ENCODE data around the gene PIPOX. TPM values are rescaled to one million over a fixed set of nuclear protein-coding genes. Genes with fewer than 3 reads are reported as not detected.

The PIPOX gene
- total and polyA plus RNA-seq, 2 of the 13 experiments (the other 11 are each of a cell fraction or from before 2014, with no cell fraction given) = 87.3 to 154 TPM

DNA sequence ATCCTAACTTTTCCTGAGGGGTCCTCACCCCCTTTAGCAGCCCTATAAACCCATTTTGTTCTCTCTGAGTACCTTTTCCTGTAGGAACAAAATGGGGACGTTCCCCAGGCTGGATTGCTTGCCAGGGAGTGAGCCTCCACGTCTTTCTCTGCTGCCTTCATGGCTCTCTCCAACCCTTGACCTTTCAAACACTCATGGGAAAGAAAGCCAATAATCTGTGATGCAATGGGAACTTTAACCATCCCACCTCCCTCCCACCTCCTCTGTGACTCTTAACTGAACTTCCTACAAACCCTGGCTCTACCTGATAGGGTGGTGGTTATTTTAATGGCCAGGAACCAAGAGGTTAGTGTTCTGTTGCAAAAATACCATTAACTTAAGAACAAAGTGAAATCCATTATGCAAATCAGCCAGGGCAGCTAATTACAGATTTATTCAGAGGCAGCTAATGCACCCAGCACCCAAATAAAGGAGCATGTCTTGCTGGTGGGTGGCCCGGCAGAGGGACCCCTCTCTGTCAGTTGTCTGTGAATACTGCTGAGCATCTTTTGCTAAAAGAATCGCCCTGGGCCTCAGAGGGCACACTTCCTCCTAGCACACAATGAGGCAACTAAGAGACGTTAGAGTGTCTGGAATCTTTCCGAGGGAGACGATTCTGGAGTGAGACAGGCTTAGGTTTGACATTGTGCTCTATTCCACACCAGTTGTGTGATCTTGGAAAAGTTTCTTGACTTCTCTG, 3.0 kb downstream of the PIPOX start (continued):
- TF ChIP-seq TBP (CRISPR knock-in tag; IDR thresholded peaks at IDR 0.05) (no peak), ZBTB20 (CRISPR knock-in tag; IDR thresholded peaks at IDR 0.05; ENCODE audit: borderline replicate concordance, low read depth) (no peak), NCOA2 (CRISPR knock-in tag; IDR thresholded peaks at IDR 0.05) (peak; percentile 45), ZNF674 (CRISPR knock-in tag; IDR thresholded peaks at IDR 0.05; ENCODE audit: low read depth) (no peak), ONECUT2 (CRISPR knock-in tag; IDR thresholded peaks at IDR 0.05) (peak; percentile 79), DMAP1 (CRISPR knock-in tag; IDR thresholded peaks at IDR 0.05) (0 out of 2 replicates have a peak, but pooled peaks have one; percentile 29), MIER2 (CRISPR knock-in tag; IDR thresholded peaks at IDR 0.05) (peak; percentile 84), HNF4G (IDR thresholded peaks at IDR 0.05; ENCODE audit: borderline replicate concordance, low read depth, low read length) (peak; percentile 86), HNF4G (CRISPR knock-in tag; IDR thresholded peaks at IDR 0.05; ENCODE audit: borderline replicate concordance, low read depth) (peak; percentile 61; the same call in 1 of the 2 replicates), RELA (CRISPR knock-in tag; IDR thresholded peaks at IDR 0.05) (no peak), ARNTL (CRISPR knock-in tag; IDR thresholded peaks at IDR 0.05) (no peak), SNAI1 (CRISPR knock-in tag; IDR thresholded peaks at IDR 0.05; ENCODE audit: borderline replicate concordance) (no peak), RCOR2 (CRISPR knock-in tag; IDR thresholded peaks at IDR 0.05) (peak; percentile 52; the same call in 1 of the 2 replicates), ZNF605 (CRISPR knock-in tag; IDR thresholded peaks at IDR 0.05) (0 out of 2 replicates have a peak, but pooled peaks have one; percentile 24), BCL6 (CRISPR knock-in tag; IDR thresholded peaks at IDR 0.05) (peak; percentile 39; the same call in 1 of the 2 replicates), ZNF510 (CRISPR knock-in tag; IDR thresholded peaks at IDR 0.05; ENCODE audit: low read depth) (no peak), ZNF205 (CRISPR knock-in tag; IDR thresholded peaks at IDR 0.05) (no peak), KAT7 (CRISPR knock-in tag; IDR thresholded peaks at IDR 0.05; ENCODE audit: borderline replicate concordance) (0 out of 2 replicates have a peak, but pooled peaks have one; percentile 47), ZSCAN22 (CRISPR knock-in tag; IDR thresholded peaks at IDR 0.05) (no peak), ZNF629 (CRISPR knock-in tag; conservative IDR thresholded peaks at IDR 0.05) (no peak), ARID2 (CRISPR knock-in tag; IDR thresholded peaks at IDR 0.05; ENCODE audit: borderline replicate concordance) (no peak), NONO (IDR thresholded peaks at IDR 0.05) (no peak), NONO (CRISPR knock-in tag; conservative IDR thresholded peaks at IDR 0.05) (peak; percentile 43; the same call in 1 of the 2 replicates), ZNF746 (CRISPR knock-in tag; IDR thresholded peaks at IDR 0.05) (0 out of 2 replicates have a peak, but pooled peaks have one; percentile 63), ZNF572 (CRISPR knock-in tag; IDR thresholded peaks at IDR 0.05) (no peak), TP53 (CRISPR knock-in tag; conservative IDR thresholded peaks at IDR 0.05) (no peak), MIER3 (CRISPR knock-in tag; IDR thresholded peaks at IDR 0.05; ENCODE audit: borderline replicate concordance) (peak; percentile 54; the same call in 1 of the 2 replicates)
- TF ChIP-seq, protein P1, sequence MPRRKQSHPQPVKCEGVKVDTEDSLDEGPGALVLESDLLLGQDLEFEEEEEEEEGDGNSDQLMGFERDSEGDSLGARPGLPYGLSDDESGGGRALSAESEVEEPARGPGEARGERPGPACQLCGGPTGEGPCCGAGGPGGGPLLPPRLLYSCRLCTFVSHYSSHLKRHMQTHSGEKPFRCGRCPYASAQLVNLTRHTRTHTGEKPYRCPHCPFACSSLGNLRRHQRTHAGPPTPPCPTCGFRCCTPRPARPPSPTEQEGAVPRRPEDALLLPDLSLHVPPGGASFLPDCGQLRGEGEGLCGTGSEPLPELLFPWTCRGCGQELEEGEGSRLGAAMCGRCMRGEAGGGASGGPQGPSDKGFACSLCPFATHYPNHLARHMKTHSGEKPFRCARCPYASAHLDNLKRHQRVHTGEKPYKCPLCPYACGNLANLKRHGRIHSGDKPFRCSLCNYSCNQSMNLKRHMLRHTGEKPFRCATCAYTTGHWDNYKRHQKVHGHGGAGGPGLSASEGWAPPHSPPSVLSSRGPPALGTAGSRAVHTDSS (CRISPR knock-in tag; conservative IDR thresholded peaks at IDR 0.05) = no peak
- TF ChIP-seq, protein P2, sequence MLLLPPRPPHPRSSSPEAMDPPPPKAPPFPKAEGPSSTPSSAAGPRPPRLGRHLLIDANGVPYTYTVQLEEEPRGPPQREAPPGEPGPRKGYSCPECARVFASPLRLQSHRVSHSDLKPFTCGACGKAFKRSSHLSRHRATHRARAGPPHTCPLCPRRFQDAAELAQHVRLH (CRISPR knock-in tag; IDR thresholded peaks at IDR 0.05; ENCODE audit: borderline replicate concordance, low read depth) = 0 out of 2 replicates have a peak, but pooled peaks have one; percentile 39
- TF ChIP-seq, protein P3, sequence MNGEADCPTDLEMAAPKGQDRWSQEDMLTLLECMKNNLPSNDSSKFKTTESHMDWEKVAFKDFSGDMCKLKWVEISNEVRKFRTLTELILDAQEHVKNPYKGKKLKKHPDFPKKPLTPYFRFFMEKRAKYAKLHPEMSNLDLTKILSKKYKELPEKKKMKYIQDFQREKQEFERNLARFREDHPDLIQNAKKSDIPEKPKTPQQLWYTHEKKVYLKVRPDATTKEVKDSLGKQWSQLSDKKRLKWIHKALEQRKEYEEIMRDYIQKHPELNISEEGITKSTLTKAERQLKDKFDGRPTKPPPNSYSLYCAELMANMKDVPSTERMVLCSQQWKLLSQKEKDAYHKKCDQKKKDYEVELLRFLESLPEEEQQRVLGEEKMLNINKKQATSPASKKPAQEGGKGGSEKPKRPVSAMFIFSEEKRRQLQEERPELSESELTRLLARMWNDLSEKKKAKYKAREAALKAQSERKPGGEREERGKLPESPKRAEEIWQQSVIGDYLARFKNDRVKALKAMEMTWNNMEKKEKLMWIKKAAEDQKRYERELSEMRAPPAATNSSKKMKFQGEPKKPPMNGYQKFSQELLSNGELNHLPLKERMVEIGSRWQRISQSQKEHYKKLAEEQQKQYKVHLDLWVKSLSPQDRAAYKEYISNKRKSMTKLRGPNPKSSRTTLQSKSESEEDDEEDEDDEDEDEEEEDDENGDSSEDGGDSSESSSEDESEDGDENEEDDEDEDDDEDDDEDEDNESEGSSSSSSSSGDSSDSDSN (CRISPR knock-in tag; IDR thresholded peaks at IDR 0.05) = no peak
